AG08396 (cell line): Measurements from ENCODE around the gene WNT7B.
A peak's percentile ranks its signal among the peaks of the same experiment; 100 is the strongest.

Experiments
- DNase-seq: peaks from one replicate; pipeline ENCODE4 v3.0.0; 2012; ENCODE audit warnings: low spot score, mixed read lengths

The WNT7B gene

GRCh38 chr22:45995405-45996101 lies 18.6 kb upstream of the WNT7B start:
- DNase-seq = no peak

- peak; percentile 83 for DNase-seq
Observed at GRCh38 chr22:45994491-45995404, 17.8 kb upstream of the WNT7B start.

- no peak for DNase-seq
Observed at GRCh38 chr22:45993841-45994240, 16.9 kb upstream of the WNT7B start.

DNA sequence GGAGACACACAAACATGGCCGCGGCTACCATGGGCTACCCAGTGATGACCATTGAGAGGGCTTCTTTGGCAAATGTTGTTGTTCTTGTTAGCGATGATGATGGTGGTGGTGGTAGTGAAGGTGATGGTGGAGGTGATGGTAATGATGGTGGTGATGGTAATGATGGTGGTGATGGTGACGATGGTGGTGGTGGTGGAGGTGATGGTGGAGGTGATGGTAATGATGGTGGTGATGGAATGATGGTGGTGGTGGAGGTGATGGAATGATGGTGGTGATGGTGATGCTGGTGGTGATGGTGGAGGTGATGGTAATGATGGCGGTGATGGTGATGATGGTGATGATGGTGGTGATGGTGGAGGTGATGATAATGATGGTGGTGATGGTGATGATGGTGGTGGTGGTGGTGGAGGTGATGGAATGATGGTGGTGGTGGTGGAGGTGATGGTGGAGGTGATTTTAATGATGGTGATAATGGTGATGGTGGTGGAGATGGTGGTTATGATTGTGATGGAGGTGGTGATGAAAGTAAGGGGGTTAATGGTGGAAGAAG lies 16.3 kb upstream of the WNT7B start:
- DNase-seq = no peak

- no peak for DNase-seq
Observed at GRCh38 chr22:45992737-45993136, 15.8 kb upstream of the WNT7B start.

- DNase-seq = no peak
Observed at GRCh38 chr22:45991098-45991497, 14.1 kb upstream of the WNT7B start.

DNA sequence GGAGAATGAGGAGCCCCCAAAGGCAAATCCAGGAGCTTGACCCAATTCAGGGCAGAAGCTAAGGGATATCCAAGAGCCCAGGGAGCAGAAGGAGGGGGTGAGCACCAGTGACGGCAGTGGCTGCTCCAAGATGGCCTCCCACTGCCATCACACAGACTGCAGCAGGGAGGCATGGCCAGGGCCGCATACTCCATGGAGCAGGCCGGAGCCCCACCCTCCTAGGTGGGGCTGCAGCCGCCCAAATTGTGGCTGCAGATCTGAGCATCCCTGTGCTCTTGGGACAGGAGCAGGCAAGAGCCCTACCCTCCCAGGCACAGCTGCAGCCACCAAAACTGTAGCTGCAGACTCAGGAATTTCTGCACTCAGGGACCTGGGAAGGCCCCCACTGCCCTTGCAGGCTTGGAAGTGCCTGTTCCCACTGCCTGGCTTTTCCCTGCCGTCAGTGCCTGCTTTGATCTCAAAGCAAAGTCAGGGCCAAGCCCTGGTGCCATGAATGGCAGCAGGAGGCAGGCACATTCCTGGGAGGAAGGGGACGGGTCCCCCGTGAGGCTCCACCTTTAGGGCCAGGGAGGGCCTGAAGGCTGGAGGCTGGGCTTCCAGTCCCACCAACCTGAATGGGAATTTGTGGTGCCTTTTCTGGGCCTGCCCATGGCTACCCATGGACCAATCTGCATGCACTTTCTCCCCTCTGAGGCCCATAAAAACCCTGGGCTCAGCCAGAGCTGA lies 10.3 kb upstream of the WNT7B start:
- DNase-seq = no peak

- no peak for DNase-seq
Observed at GRCh38 chr22:45984316-45984916, 7.5 kb upstream of the WNT7B start.

DNA sequence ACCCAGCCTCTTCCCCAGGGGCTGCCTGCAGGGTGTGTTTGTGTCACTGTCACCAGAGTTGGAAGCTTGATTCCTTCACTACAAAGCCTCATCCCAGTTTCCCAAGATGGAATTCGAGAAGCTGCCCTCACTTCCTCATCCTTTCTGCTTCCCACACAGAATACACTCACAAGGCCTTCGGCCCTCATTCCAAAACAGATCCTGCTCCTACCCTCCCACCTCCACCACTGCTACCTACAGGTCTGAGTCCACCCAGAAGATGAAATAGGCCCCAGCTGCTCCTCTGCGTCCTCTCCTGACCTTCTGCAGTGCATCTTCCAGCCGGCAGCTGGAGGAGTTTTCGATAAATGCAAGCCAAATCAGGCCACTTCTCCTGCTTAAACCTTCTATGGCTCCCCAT lies 6.8 kb upstream of the WNT7B start:
- DNase-seq = no peak

DNA sequence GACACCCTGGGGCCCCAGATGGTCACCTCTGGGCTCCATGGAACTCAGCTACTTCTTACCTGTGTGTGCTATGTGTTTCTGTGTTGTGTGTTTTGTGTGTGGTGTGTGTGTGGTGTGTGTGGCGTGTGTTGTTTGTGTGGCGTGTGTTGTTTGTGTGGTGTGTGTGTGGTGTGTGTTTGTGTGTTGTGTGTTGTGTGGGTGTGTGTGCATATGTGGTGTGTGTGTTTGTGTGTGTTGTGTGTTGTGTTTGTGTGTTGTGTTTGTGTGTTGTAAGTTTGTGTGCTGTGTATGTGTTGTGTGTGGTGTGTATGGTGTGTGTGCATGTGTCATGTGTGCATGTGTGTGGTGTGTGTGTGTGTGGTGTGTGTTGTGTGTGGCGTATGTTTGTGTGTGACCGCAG lies 3.8 kb upstream of the WNT7B start:
- DNase-seq = no peak

- DNase-seq = no peak
Observed at GRCh38 chr22:45980268-45980570, 3.3 kb upstream of the WNT7B start.

- no peak for DNase-seq
Observed at GRCh38 chr22:45978275-45978713, 1.3 kb upstream of the WNT7B start.

- DNase-seq = no peak
Observed at GRCh38 chr22:45977551-45978274, 751 bp upstream of the WNT7B start.

GRCh38 chr22:45976254-45977002 lies 534 bp downstream of the WNT7B start:
- DNase-seq = no peak

DNA sequence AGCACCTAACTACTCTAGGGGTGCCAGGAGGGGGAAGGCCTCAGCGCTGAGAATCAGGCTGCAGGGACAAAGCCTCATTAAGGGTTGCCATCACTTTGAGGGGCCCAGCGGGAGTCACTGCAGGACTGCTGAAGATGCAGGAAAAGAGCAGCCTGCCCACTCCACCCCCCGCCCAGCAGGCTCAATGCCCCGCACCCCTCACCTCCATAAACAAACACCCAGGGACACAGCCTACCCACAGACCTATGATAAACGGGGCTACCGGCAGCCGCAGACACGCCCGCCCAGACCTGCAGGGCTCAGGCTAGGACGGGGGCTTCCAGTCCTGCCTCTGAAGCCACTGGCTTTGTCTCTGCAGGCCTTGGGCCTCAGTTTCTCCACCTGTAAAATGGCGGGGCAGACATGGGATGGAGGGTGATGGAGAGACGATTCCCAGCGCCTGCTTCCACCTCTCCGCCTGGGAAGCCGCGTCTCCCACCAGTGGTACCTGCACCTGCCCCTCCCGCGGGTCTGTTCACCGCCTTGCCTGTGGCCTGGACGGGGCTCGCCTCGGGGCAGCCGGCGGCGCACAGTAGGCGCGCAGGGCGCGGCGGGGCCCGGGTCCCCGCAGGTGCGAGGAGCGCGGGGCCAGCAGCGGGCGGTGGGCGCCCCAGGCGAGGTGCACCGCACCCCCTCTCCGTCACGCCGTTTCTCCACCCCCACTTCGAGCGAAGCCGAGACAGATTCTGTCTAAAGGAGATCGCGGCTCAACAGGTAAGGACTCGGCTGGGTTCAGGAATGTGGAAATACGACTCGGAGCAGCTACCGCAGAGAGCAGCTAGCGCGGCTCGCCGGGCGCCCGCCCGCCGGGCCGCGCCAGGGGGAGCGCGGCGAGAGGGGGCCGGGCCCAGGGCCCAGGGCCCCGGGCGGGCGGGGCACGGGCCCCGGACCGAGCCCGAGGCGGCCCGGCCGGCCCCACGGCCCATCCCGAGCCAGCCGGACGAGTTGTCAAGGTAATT lies 1.5 kb downstream of the WNT7B start:
- DNase-seq = no peak

DNA sequence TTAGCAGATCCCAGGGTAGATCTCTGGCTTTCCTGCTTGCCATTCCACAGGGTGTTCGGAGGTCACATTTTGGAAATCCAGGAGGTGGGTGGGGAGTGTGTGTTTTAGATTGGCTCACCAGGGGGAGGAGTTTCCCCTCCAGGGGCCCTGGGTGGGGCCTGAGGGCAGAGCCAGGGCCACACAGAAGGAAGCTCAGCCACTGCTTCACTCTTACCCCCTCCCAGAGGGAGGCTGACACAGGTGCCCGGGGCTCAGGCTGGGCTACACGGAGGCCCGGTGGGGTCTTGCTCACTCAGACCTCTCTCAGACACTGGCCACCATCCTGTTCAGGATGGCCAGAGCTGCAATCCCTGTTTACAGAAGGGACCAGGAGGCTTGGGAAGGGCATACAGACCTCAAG lies 2.5 kb downstream of the WNT7B start:
- DNase-seq = no peak

DNA sequence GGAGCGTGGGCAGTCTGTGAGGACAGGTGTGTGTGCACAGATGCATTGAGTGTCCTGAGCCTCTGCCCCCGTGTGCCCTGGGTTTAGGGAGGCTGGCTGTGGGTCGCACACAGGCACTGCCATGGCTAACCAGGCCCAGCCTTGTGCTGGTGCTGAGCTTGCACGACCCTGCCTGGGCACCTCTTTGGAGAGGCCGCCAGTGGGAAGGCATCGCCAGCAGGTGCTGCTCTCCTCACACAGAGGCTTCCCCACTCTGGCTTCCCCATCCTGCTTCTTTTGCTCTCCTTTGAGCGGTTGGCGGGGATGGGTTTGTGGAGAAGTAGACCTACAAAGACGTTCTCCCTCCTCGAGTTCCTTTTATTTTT lies 4.1 kb downstream of the WNT7B start:
- DNase-seq = no peak

GRCh38 chr22:45972091-45972888 lies 4.7 kb downstream of the WNT7B start:
- no peak for DNase-seq
